ENCODE results near the gene HYAL2.
A peak's percentile ranks its signal among the peaks of the same experiment; 100 is the strongest.

HYAL2 gene

DNA sequence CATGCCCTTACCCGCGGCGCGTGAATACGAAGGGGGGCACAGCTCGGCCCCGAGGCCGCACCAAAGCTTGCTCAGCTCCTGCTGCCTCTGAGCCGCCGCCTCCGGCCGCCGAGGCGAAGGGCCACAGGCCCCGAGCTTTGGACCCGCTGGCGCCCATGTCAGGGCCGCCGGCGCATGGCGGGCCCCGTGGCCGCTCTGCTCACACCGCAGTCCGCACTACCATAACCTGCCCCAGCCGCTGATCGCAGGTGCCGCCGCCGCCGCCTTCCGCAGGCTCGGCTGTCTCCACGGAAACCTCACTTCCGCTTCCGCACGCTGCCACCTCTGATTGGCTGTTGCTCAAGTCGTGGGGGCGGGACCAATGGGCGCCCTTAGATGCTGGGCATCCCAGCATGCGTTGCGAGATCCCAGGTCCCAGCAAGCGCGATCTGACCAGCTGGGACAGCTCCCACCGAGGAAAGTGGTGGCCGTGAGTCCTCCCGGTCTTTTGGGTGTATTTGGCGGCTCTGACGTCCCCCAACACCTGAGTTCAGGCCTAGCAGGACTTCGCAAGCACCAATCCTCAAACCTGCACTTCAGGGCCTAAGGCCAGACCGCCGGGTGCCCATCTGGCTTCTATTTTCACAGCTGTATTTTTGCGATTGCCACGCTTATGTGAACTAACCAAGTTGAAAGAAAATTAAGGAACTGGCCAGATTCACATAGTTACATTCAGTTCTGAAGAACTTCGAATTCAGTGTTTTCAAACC, 5.6 kb upstream of the HYAL2 start, which contains the start of gene TUSC2:
TUSC2 (minus strand) TSS at position 281 of the 749 bp plus-strand sequence; CDS start at position 157, 124 bp downstream.
- peak; percentile 98 for DNase-seq (ENCODE audit: low read depth)
- peak within 1 kb of the TSS; percentile 92 for H3K4me3 ChIP-seq (ENCODE audit: low read depth, low read length)
- TF ChIP-seq, protein P1, sequence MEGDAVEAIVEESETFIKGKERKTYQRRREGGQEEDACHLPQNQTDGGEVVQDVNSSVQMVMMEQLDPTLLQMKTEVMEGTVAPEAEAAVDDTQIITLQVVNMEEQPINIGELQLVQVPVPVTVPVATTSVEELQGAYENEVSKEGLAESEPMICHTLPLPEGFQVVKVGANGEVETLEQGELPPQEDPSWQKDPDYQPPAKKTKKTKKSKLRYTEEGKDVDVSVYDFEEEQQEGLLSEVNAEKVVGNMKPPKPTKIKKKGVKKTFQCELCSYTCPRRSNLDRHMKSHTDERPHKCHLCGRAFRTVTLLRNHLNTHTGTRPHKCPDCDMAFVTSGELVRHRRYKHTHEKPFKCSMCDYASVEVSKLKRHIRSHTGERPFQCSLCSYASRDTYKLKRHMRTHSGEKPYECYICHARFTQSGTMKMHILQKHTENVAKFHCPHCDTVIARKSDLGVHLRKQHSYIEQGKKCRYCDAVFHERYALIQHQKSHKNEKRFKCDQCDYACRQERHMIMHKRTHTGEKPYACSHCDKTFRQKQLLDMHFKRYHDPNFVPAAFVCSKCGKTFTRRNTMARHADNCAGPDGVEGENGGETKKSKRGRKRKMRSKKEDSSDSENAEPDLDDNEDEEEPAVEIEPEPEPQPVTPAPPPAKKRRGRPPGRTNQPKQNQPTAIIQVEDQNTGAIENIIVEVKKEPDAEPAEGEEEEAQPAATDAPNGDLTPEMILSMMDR (IDR thresholded peaks at IDR 0.05; ENCODE audit: insufficient read depth, low read depth, low read length, missing control alignments), result no peak

DNA sequence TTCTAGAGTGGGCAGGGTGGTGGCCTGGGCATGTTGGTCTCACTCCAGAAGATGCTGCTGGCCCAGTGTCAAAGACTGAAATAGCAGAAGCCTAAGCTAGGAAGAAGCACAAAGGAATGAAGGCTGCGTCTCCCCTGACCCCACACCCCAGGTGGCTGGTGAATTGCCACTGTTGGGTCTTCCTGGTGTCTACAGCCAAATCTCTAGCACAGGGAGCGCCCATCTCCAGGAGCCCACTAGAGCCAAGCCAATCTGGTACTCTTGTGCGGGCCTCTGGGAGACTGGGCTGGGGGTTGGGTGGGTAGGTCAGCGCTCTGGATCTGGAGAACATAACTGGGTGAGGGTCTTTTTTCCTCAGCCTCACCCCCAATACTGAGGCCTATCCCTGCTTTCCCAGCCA, 4.6 kb upstream of the HYAL2 start:
- TF ChIP-seq, protein P1 (IDR thresholded peaks at IDR 0.05; ENCODE audit: insufficient read depth, low read depth, low read length, missing control alignments), result no peak
- peak overlapping the region; percentile 92 for H3K4me3 ChIP-seq (ENCODE audit: low read depth, low read length)
- DNase-seq (ENCODE audit: low read depth), result no peak

DNA sequence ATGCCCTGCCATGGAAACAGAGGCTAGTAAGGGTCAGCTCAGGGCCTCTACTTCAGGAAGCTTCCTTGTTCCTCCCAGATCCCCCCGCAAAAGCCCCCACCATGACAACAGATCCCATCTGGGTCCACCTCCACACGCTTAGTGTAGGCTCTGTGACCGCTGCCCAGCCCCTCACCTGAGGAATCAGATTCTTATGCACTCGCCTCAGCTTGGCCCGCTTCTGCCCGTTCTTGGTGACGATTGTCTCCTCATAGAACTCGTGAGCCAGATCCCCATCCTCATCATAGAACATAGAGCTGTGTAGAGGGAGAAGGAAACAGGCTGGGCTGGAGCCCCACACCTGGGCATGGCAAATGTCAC, 3.6 kb upstream of the HYAL2 start:
- H3K4me3 ChIP-seq (ENCODE audit: low read depth, low read length), result no peak overlapping the region
- DNase-seq (ENCODE audit: low read depth), result no peak
- TF ChIP-seq, protein P1 (IDR thresholded peaks at IDR 0.05; ENCODE audit: insufficient read depth, low read depth, low read length, missing control alignments), result no peak

DNA sequence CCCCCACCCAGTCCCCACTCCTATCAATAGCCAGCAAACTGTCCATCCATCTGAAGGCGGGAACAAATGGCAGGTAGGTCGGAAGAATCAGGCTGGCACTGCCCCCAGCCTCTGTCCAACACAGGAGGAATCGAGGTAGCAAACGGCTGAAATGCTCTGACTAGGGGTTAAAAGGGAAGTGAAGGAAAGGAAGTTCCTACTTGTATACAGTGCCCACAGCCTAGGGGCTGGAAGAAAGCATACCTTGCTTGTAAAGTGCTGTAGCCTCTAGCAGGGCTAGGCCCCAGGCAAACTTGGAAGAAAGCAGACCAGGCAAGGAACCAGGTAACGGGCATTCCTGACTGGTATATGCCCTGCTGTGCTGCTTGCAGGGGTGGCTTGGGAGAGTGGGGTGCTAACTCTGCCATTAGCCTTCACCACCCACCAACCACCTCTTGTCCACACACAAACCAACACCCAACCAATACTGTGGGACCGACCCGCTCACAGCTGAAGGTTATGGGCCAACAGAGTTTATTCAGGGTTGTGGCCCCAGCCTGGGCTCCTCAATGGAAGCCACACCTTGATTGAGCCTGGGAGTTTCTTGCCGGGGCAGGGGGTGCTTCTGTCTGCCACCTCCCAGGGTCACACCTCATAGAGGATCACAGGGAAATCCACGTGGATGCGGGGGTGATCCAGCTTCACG, 3.1 kb upstream of the HYAL2 start:
- no peak for DNase-seq (ENCODE audit: low read depth)
- TF ChIP-seq, protein P1 (IDR thresholded peaks at IDR 0.05; ENCODE audit: insufficient read depth, low read depth, low read length, missing control alignments), result no peak
- no peak overlapping the region for H3K4me3 ChIP-seq (ENCODE audit: low read depth, low read length)

DNA sequence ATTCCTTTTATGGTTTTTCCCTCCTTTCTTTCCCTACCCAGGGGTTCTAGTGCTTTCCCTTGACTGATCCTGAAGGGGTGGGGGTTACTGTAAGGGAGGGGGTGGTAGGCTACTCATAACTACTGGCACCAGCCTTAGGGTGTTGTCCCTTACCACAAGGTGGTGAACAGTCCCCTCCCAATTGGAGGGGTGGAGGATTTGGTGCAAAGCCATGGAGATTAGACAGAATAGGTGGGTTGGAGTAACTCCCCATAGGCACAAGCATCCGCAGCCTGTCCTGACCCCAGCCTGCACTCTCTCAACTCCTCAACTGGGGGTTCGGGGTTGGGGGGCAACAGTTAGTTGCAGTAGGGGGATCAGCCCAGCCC, 2.6 kb upstream of the HYAL2 start:
- no peak overlapping the region for H3K4me3 ChIP-seq (ENCODE audit: low read depth, low read length)
- DNase-seq (ENCODE audit: low read depth), result no peak
- TF ChIP-seq, protein P1 (IDR thresholded peaks at IDR 0.05; ENCODE audit: insufficient read depth, low read depth, low read length, missing control alignments), result no peak

- TF ChIP-seq, protein P1 (IDR thresholded peaks at IDR 0.05; ENCODE audit: insufficient read depth, low read depth, low read length, missing control alignments), result peak; percentile 81
- peak; percentile 72 for DNase-seq (ENCODE audit: low read depth)
- no peak overlapping the region for H3K4me3 ChIP-seq (ENCODE audit: low read depth, low read length)
Observed at GRCh38 chr3:50324351-50325112, 2.0 kb upstream of the HYAL2 start.

Measured in GM12865 (cell line).